GM21619 (cell line): ENCODE measurements around the gene TSHZ2.
"Not testable (repeated sequence)": the region's sequence is repeated elsewhere in the genome, so short reads cannot be mapped to it uniquely, and the experiment has no call there.

Experiments used
- ATAC-seq: cut with Tn5 transposase; IDR thresholded peaks from one replicate; pipeline ENCODE4 v1.9.1; 2021; ENCODE audit not compliant: unreplicated experiment

TSHZ2 gene

DNA sequence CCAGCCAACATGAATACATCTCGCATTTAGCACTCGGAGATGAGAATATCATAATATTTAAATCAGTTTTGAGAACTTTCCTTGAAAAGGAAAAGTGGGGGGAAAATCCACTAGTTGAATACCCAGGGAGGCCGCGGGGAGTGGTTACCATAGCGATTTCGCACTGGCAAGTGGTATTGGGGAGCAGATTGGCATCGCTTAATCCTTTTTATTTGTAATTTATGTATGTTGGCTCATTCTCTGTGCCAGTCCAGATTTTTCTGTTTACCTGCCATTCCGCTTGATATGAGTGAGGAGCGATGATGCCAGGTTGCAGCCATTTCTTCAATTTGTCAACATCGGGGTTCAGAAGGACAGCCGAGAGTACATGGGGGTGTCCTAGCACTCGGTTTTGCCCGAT lies 329.7 kb downstream of the TSHZ2 start:
- no peak for ATAC-seq

- no peak for ATAC-seq
Measured at GRCh38 chr20:53302695-53303412, 330.7 kb downstream of the TSHZ2 start.

DNA sequence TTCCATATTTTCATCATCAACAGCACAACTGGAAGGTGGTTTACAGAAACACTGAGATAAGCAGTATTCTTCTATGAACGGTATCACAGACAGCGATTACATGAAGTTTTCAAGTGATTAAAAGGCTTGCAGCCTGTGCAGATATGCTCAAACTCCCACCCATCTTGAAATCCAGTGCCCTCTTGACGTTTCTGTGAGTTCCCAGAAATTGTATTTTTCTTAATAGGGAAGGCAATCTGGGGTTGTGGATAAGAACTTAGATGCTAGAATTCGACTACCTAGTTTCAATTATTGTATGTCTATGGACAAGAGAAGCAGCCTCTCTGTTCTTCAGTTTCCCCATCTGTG lies 331.2 kb downstream of the TSHZ2 start:
- no peak for ATAC-seq

- no peak for ATAC-seq
Measured at GRCh38 chr20:53304146-53304545, 332.0 kb downstream of the TSHZ2 start.

DNA sequence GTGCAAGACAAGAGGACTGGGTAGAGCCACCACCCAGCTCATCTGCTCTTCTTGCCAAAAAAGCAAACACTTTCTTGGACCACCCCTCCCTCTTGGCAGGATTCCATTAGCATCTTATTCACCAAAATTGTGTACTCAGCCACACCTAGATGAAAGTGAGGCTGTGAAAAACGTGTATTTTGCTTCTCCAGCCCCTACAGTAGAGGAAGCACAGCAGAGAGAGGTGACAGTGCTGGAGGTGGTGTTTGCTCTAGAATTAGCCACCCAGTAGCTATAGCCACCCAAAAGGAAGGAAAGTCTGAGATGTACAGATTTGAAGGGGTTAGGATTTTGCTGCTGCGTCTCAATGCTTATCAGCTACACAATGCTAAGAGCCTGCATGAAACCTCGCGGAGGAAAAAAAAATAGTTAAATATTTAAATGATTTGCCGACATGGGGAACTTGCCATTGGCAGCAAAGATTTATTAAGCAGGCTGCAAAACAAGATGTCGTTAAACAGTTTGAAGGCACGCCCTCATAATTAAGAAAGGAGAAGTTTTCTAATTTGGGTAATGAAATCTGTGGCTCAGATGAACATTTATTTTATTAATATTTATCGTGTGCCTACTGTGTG lies 334.1 kb downstream of the TSHZ2 start:
- ATAC-seq, result no peak

GRCh38 chr20:53307964-53308597 lies 335.9 kb downstream of the TSHZ2 start:
- ATAC-seq, result no peak

- no peak for ATAC-seq
Measured at GRCh38 chr20:53309515-53309914, 337.4 kb downstream of the TSHZ2 start.

- ATAC-seq, result no peak
Measured at GRCh38 chr20:53312957-53313356, 340.8 kb downstream of the TSHZ2 start.

DNA sequence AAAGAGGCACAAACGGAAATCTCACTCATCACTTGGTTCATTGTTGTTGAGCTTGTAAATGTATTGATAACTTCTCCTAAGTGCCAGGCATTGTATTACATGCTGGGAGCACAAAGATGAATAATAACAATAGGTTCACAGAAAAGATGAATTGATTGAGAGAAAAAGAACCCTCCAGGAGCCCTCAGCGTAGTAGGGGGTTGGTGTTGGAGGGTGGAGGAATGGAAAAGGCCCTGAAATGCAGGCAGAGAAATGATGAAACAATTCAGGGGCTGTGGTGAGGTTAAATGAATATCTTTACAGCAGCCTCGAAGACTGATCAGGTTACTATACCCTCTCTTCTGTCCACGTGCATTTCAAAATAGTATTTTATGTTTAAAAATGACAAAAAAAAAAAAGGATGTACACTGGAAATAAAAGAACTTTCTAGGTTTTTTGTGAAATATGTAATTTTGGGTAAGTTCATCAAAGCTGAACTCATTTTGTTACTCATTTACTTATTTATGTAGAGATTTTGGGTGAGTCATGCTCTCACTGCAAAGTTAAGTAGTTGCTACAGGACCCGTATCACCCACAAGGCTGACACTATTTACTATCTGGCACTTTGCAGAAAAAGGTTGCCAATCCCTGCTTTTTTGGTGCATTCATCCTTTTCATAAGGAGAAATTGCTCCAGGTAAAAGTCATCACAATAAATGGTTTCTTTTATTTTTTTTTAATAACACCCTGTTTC lies 344.2 kb downstream of the TSHZ2 start:
- ATAC-seq, result no peak

GRCh38 chr20:53319200-53319599 lies 347.0 kb downstream of the TSHZ2 start:
- ATAC-seq, result no peak

DNA sequence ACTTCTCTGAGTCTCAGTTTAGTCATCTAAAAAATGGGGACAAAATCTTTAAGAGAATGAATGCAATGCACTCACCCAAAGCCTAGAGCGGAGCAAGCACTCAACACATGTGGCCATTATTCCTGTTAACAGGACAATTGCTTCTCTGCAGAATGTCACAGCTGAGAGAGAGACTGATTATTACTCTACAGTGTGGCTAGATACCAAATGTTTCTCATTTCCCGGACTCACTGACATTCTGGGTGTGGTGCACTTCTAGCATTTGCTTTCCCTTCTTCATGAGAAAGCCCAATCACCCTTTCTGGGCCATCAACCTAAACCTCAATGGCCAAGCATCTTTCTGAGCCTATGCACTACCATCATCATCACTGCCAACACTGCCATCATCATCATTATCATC lies 347.6 kb downstream of the TSHZ2 start:
- ATAC-seq, result no peak

DNA sequence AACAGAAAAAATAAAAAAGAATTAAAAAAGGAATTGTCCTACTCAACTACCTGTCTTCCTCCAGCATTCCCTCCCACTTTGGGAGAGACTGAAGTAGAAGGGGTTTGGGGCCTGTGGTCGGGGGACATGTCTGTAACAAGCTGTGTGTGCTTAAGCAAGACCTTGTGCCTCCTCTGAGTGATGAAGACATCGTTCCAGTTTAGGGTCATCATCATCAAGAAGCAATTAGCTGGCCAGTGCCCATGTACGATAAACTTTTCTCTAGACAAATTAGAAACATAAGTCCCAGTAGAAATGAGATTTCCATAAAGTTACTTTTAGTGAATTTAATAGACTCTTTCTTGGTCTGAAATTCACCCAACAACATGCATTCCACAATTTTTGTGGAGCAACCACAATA lies 348.5 kb downstream of the TSHZ2 start:
- no peak for ATAC-seq

DNA sequence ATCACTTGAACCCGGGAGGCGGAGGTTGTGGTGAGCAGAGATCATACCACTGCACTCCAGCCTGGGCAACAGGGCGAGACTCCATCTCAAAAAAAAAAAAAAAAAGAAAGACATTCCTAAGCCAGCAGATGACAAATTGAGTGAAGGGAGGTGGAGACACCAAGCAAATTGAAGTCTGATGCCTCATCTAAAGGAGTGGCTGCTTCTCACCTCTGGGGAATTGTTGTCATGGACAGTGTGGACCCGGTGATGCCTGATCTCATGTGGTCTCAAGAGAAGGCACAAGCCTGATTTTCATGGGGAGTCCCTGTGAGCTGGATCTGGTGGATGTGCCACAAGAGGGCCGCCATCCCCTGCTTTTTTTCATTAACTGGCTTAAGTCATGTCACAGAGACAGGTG lies 349.4 kb downstream of the TSHZ2 start:
- no peak for ATAC-seq

DNA sequence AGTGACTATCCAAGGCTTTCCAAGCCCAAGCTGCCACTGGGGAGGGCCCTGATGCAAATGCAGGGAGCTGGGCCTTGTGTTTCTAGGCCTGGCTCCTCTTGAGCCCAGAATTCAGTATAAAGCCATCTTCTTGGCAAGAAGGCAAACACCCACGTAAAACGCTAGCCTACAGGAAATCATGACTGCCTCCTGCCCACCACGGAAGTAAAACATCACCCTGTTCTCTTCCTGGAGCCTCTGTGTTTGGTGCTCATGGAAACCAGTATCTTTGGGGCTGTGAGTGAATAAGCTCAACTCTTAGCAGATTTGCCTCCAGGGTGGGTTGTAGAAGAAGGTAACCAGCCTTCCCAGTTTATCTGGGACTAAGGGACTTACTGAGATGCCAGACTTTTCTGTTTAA lies 350.5 kb downstream of the TSHZ2 start:
- no peak for ATAC-seq

DNA sequence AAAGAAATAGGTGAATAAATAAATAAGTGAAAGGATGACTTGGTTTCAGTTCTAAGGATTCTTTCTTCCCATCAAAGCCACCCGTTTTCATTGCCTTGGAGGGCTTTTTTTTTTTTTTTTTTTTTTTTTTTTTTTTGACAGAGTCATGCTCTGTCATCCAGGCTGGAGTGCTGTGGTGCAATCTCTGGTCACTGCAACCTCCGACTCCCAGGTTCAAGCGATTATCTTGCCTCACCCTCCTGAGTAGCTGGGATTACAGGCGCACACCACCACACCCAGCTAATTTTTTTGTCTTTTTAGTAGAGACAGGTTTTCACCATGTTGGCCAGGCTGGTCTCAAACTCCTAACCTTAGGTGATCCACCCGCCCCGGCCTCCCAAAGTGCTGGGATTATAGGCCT lies 351.3 kb downstream of the TSHZ2 start:
- not testable (repeated sequence) for ATAC-seq

DNA sequence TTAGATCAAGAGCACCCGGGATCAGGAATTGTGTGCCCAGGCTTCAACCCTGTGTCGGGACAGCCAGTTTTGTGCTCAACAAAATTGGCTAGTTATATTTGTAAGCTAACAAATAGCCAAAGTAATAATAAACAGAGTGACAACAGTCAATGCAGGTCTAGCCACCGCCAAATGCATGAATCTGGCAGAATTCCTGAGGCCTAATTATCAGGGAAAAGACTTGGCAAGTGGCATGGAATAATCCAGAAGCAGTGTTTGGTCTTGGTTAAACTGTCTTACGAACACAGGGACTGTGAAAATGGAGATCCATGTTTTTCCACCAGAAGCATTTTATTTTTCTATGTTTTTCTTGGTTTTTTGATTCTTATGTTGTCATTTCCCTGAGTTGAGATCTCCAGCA lies 352.7 kb downstream of the TSHZ2 start:
- ATAC-seq, result no peak

GRCh38 chr20:53328961-53329360 lies 356.8 kb downstream of the TSHZ2 start:
- ATAC-seq, result no peak

DNA sequence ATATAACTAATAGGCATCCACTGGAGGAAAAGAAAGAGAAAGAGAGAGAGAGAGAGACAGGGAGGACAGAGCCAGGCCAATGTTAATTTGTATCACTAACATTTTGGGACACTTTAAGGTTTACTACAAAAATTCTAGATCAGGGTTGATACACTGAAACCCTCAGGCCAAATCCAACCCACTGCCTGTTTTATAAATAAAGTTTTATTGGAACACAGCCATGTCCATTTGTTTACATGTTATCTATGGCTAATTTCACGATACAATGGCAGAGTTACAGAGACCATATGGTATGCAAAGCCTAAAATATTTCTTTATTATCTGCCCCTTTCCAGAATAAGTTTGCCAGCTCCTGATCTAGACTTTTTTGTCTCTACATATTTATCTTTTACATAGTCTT lies 357.6 kb downstream of the TSHZ2 start:
- ATAC-seq, result no peak

- no peak for ATAC-seq
Measured at GRCh38 chr20:53330601-53331140, 358.5 kb downstream of the TSHZ2 start.

DNA sequence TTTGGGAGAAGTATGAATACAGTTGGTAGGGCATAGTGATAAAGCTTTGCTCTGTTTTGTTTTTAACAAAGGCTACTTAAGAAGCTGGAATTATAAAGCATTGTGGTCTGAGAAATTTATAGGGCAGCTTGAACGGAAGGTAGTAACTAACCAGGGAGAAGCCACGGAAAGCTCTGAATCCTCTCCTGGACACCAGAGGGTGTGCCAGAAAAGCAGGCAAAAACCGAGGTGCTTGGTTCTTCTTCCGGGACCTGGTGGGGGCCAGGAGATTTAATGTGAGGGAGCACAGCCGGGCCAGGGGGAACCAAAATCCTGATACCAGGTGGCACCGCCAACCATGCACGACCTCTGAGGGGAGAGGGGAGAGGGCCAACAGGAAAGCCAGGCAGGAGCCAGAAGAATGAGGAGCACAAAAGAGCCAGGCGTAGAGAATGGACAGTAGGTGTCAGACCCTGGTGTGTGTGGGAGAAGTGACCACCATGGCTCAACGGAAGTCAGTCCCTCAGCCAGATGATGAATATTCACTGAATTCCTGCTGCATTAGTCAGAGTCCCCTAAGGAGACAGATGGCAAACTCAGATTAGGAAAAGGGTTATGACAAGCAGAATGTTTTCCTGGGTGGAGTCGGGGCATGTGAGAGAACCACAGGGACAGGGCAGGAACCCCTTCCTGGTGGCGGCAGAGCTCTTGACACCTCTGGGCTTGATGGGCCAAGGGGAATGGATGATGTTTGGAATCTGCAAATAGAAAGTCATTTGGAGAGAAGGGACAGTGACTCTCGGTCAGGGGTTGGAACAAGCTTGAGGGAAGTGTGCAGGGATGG lies 359.2 kb downstream of the TSHZ2 start:
- no peak for ATAC-seq
